Islet of Langerhans (tissue), 1 donor: ENCODE data around the gene RETREG2.
"Not testable (repeated sequence)": the region's sequence is repeated elsewhere in the genome, so short reads cannot be mapped to it uniquely, and the experiment has no call there.

Experiments used
- FAIRE-seq: peaks from one replicate; lab custom pipeline; 2011; peaks lifted over from hg19 to GRCh38; lab: Jason Lieb, UNC

The RETREG2 gene

GRCh38 chr2:219198974-219199373 lies 20.9 kb downstream of the RETREG2 start:
- no peak for FAIRE-seq

- no peak for FAIRE-seq
Observed at GRCh38 chr2:219199470-219200211, 21.6 kb downstream of the RETREG2 start.

- not testable (repeated sequence) for FAIRE-seq
Observed at GRCh38 chr2:219200502-219201326, 22.6 kb downstream of the RETREG2 start.

GRCh38 chr2:219201331-219201730 lies 23.3 kb downstream of the RETREG2 start:
- not testable (repeated sequence) for FAIRE-seq

- FAIRE-seq, result no peak
Observed at GRCh38 chr2:219204425-219205164, 26.5 kb downstream of the RETREG2 start.

GRCh38 chr2:219205165-219205538 lies 27.1 kb downstream of the RETREG2 start:
- no peak for FAIRE-seq

- FAIRE-seq, result no peak
Observed at GRCh38 chr2:219205981-219206327, 27.9 kb downstream of the RETREG2 start.

GRCh38 chr2:219206328-219207133 lies 28.5 kb downstream of the RETREG2 start, which contains the start of gene ZFAND2B:
TSS of gene ZFAND2B (plus strand) at chr2:219206782. CDS start at chr2:219206988, 206 bp downstream.
- FAIRE-seq, result no peak

- no peak for FAIRE-seq
Observed at GRCh38 chr2:219207134-219207883, 29.2 kb downstream of the RETREG2 start.

GRCh38 chr2:219207884-219208740 lies 30.0 kb downstream of the RETREG2 start:
- no peak for FAIRE-seq

- FAIRE-seq, result no peak
Observed at GRCh38 chr2:219209236-219210195, 31.4 kb downstream of the RETREG2 start.

GRCh38 chr2:219210196-219210885 lies 32.3 kb downstream of the RETREG2 start:
- no peak for FAIRE-seq

GRCh38 chr2:219210886-219211362 lies 32.8 kb downstream of the RETREG2 start:
- FAIRE-seq, result no peak

GRCh38 chr2:219213026-219213415 lies 34.9 kb downstream of the RETREG2 start:
- no peak for FAIRE-seq

- no peak for FAIRE-seq
Observed at GRCh38 chr2:219213486-219214071, 35.5 kb downstream of the RETREG2 start.

GRCh38 chr2:219214141-219214540 lies 36.1 kb downstream of the RETREG2 start:
- FAIRE-seq, result no peak

GRCh38 chr2:219214786-219215185 lies 36.7 kb downstream of the RETREG2 start:
- no peak for FAIRE-seq
